NCI-H146 treated with DMSO at 0.1 percent for 48 hours (cell line): Measurements from ENCODE around the gene GPX8.

Experiments
- DNase-seq: peaks from one replicate; lab custom pipeline; 2025; ENCODE audit not compliant: unreplicated experiment; lab: John Stamatoyannopoulos, UW

Gene GPX8

DNA sequence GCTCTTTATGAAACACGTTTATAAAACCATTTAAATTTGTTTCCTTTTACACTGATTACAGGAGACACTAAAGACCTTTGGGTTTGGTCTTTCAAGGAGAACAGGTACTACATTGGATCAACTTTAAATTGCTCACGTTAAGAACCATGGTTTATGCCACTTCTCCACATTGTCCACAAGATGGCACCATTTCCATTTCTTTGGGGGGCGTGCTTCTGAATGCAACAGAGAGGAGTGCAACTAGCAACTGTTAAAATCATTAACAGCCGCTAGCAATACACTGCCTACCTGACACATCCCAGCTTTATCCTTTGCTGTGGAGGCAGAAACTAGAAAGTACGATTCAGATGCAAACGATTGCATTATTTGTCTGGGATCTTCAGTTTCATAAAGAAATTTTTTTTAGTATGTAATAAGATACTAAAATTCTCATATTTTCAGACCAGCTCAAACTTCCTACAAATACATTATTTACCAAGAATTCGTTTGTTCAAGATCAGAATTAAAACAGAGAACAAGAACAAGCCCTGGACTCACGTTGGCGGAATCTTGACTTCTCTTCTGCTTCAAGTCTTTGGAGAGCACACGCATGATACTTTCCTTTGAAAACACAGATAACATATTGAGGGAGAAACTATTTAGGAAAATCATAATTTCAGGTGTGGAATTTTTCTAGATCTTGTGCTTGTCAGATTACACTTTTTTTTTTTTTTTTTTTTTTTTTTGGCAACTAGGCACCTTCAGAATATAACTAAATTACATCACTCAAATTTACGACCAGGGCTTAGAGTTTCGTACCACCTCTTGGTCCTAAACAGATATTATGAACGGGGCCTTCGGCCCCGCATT, 12.3 kb downstream of the GPX8 start:
- DNase-seq, result peak; percentile 76

DNA sequence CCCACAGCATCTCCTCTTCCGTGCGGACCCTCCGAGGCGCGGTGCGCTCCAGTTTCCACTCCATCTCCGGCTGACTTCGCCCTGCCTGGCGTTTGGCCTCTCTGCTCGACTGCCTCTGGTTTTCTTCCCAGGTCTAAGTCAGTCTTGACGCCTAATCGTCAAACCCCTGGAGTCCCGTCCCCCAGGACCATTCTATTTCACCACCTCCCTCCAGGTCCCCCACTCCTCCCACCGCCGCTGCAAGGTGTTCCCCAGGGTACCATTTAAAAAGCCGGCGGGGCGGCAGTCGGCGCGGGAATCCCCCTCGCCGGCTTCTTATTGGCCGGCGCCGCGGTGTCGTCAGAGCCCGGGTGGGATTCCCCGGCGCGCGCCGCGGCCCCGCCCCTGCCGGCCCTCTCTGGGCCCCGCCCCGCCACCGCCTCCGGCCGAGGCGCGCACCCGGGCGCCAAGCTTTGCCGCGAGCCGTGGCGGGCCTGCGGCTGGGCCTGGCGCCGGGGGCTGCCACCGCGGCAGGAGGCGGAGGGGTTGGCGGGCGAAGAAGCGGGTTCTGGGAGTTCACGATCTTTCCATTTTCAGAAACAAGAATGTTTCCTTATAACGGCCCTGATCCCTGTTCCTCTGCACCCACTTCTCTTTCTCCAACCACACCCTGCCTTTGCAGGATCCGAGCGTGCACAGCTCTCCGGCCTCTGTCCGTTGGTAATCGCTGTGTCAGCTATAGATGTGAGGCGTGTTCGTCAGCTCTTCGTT, 13.1 kb downstream of the GPX8 start, which contains the start of gene CDC20B:
Gene CDC20B, minus strand, starts transcription at position 241 of the 750 bp plus-strand sequence. Its CDS starts 177 bp downstream, at position 64.
- DNase-seq, result peak; percentile 65

DNA sequence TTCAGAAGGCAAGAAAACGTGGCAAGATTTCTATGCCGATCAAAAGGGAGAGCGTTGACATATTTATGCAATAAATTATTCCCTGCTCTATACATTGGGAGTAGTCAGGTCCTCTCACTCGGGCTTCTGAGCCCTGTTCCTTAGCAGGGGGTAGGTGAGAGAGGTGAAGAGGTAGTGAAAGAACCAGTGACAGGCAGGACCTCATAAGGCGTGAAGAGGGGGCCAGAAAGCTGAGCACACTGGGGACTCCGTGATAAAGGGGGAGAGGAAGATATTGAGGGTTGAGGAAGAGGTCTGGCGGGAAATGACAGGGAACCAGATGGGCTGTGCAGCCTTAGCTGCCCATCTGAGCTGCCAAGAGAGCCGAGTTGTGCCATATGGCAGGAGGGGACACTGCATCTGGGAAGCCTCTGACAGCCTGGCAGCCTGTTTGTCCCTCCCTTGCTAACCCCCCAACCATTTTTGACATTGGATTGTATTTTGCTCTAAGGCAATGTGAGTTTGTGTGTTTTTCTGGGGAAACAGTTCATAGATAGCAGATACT, 13.8 kb downstream of the GPX8 start:
- DNase-seq, result no peak

DNA sequence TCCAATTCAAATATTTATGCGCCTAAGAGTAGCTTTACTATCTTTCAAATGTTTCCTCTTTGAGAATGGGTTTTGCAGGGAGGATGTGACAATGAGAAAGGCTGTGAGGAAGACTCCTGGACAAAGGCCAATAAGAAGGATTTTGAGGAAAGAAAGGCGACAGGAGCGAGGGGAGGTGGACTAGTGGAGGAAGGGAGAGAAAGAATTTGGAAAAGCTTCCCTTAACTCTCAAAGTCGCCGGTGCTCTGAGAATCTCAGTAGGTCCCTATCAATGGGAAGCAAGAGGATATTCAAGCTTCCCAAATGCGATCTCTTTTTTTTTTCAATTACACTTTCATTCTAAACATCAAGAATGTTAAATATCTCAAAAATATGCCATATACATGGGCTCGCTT, 15.8 kb downstream of the GPX8 start:
- DNase-seq, result no peak

DNA sequence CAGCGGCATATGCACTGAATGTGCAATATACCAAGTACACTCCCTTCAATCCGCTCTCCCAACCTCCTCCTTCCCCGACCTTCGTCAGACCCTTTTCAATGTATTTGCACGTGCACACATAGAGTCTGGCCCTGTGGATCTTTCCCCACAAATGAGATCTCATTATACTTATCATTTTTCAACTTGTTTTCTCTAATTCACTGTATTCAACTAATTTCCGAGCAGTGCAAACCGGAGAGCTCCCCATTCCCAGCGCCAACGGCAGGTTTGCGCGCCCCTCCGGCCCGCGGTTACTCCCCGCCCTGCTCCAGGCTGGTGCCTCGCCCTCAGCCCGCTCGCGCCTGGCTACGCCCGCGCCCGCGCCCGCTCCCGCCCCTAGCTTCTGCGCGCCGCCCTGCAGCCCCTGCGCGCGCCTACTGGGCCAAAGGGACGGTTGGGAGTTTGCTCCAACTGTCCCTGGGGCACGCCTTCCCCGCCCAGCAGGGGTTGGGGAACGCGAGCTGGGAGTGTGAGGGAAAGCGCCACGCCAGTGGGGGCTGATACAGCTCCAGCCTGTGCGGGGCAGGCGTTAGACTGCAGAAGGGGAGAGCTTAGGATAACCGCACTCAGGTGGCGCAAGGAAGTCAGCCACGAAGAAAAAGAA, 16.3 kb downstream of the GPX8 start:
- peak; percentile 59 for DNase-seq

GRCh38 chr5:55177078-55177477, 17.1 kb downstream of the GPX8 start:
- DNase-seq, result no peak

GRCh38 chr5:55180016-55180415, 20.0 kb downstream of the GPX8 start:
- DNase-seq, result no peak

- peak; percentile 48 for DNase-seq
Measured at GRCh38 chr5:55187370-55187769, 27.4 kb downstream of the GPX8 start.

DNA sequence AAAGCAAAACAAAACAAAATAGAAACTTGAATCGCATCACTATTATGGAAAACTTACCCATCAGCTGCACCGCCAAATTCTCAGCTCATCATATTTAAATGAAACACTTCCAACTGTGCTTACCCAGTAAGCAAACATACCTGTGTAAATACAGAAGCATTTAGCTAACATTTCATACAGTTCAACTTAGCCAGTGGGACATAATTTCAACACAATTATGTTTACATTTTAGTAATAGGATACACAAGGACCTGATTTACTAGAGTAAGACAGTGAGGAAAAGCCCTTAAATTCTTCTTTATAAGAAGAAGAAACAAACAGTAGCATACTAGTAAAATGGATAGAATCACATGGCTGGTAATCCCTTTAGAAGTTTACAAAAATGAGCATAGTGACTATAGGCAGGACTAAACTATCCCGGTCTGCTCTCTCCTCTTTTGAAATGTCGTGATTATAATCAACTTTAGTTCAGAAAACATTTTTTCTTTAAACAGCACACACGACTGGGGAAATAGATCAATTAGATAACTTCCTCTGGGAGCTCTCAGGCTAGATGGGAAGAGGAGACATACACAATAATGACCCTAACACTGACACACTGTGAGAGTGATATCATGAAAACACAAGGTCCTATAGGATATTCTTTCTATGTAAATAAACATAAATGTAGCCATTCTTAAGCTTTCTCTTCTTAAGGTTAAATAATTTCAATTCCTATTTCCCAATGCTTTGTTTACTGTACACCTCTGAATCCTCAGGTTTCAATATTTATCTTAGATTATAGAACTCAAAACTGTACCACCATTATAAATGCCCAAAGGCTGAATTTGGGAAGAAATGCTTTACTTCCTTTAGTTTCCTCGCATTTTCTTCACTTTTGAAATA, 28.9 kb downstream of the GPX8 start:
- peak; percentile 80 for DNase-seq

- DNase-seq, result no peak
Measured at GRCh38 chr5:55191165-55191564, 31.2 kb downstream of the GPX8 start.

GRCh38 chr5:55205001-55205400, 45.0 kb downstream of the GPX8 start:
- no peak for DNase-seq

- DNase-seq, result peak; percentile 47
Measured at GRCh38 chr5:55211184-55211874, 51.4 kb downstream of the GPX8 start.
